C4-2B (cell line): ENCODE measurements around the gene ADGRA1.

Experiments used
- ZFX ChIP-seq: fragments of 450-650 bp; IDR thresholded peaks from 2 replicates; pipeline ENCODE4 v1.6.1; 2017
- TF ChIP-seq, protein P1 (sequence below): fragments of 450-650 bp; conservative IDR thresholded peaks from 2 replicates; pipeline ENCODE4 v1.5.1; 2017; ENCODE audit warnings: mild to moderate bottlenecking

DNA sequence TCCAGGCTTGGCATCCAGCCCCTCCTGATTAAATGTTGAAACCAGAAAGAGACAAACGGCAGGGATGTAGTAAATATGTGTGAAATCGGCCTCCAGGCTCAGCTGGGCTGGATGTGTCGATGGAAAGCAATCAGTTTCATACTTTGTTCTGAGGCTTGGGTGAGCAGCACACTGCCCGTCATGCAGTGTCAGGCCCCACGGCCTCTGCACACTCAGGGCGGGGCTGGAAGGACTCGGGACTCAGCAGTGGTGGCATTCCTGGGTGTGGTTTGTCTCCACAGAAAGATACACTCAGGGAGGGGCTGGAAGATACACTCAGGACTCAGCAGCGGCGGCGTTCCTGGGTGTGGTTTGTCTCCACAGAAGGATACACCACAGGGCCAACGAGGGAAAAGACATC, 22.0 kb downstream of the ADGRA1 start:
- TF ChIP-seq, protein P1, sequence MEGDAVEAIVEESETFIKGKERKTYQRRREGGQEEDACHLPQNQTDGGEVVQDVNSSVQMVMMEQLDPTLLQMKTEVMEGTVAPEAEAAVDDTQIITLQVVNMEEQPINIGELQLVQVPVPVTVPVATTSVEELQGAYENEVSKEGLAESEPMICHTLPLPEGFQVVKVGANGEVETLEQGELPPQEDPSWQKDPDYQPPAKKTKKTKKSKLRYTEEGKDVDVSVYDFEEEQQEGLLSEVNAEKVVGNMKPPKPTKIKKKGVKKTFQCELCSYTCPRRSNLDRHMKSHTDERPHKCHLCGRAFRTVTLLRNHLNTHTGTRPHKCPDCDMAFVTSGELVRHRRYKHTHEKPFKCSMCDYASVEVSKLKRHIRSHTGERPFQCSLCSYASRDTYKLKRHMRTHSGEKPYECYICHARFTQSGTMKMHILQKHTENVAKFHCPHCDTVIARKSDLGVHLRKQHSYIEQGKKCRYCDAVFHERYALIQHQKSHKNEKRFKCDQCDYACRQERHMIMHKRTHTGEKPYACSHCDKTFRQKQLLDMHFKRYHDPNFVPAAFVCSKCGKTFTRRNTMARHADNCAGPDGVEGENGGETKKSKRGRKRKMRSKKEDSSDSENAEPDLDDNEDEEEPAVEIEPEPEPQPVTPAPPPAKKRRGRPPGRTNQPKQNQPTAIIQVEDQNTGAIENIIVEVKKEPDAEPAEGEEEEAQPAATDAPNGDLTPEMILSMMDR: no peak
- no peak for TF ChIP-seq ZFX
